ENCODE measurements around the gene CAPN11. TPM values are rescaled to one million over a fixed set of nuclear protein-coding genes. Genes with fewer than 3 reads are reported as not detected.

Gene CAPN11
- polyA plus RNA-seq, 1 donor from 2014 or later = not detected

DNA sequence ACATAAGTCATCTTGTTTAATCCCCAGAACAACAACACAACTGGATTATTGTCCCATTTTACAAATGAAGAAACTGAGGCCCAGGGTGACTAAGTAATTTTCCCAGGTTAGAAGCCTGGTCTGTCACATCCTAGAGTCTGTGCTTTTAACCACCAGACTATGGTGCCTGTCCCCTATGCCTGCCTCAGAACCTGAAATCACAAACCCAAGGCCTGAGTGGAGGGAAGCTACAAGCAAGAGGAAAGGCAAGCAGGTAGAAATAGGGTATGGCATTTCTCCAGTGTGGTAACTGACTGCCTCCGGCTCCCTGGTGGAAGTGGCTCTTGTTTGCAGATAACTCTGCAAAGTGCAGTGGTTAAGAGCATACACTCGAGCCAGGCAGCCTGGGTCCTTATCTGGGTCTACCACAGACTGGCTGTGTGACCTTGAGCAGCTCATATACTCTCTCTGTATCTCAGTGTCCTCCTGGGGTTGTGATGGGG lies 28.7 kb upstream of the CAPN11 start:
- Histone ChIP-seq H3K27me3 (ENCODE audit: insufficient read depth, low read depth, low read length) (no peaks in the 10 kb centered on the region), H3K9me3 (ENCODE audit: low read length) (no peaks in the 10 kb centered on the region), H3K9me2 (ENCODE audit: insufficient read depth, low read length) (no peaks in the 10 kb centered on the region), H4K20me1 (ENCODE audit: insufficient read depth) (no peaks in the 10 kb centered on the region), H3K79me2 (replicated peaks; ENCODE audit: insufficient read depth, low read length) (peaks cover 38% of the 10 kb centered on the region), H3K9ac (ENCODE audit: low read length) (no peak overlapping the region), H3K4me3 (ENCODE audit: low read length) (no peak overlapping the region), H3K4me2 (ENCODE audit: low read length) (no peak overlapping the region), H3K36me3 (ENCODE audit: insufficient read depth, low read length) (no peaks in the 10 kb centered on the region), H2AFZ (ENCODE audit: low read depth, low read length) (no peak overlapping the region), H3F3A (ENCODE audit: insufficient read depth, low read length, poor library complexity, severe bottlenecking) (no peaks in the 10 kb centered on the region), H3K27ac (ENCODE audit: low read length) (no peak overlapping the region)
- no peak for TF ChIP-seq EP300 (conservative IDR thresholded peaks at IDR 0.05; ENCODE audit: poor library complexity, severe bottlenecking)
- TF ChIP-seq SMC3 (conservative IDR thresholded peaks at IDR 0.05; ENCODE audit: poor library complexity) = no peak
- TF ChIP-seq RAD21 (conservative IDR thresholded peaks at IDR 0.05) = no peak
- TF ChIP-seq EZH2 (IDR thresholded peaks at IDR 0.05; ENCODE audit: borderline replicate concordance, insufficient read depth, low read length, poor library complexity, severe bottlenecking) = no peak
- no peak for TF ChIP-seq POLR2AphosphoS5 (IDR thresholded peaks at IDR 0.05)
- TF ChIP-seq, protein P1, sequence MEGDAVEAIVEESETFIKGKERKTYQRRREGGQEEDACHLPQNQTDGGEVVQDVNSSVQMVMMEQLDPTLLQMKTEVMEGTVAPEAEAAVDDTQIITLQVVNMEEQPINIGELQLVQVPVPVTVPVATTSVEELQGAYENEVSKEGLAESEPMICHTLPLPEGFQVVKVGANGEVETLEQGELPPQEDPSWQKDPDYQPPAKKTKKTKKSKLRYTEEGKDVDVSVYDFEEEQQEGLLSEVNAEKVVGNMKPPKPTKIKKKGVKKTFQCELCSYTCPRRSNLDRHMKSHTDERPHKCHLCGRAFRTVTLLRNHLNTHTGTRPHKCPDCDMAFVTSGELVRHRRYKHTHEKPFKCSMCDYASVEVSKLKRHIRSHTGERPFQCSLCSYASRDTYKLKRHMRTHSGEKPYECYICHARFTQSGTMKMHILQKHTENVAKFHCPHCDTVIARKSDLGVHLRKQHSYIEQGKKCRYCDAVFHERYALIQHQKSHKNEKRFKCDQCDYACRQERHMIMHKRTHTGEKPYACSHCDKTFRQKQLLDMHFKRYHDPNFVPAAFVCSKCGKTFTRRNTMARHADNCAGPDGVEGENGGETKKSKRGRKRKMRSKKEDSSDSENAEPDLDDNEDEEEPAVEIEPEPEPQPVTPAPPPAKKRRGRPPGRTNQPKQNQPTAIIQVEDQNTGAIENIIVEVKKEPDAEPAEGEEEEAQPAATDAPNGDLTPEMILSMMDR (IDR thresholded peaks at IDR 0.05; ENCODE audit: poor library complexity, severe bottlenecking) = no peak
- TF ChIP-seq MXI1 (conservative IDR thresholded peaks at IDR 0.05; ENCODE audit: poor library complexity, severe bottlenecking) = no peak
- TF ChIP-seq, protein P2, sequence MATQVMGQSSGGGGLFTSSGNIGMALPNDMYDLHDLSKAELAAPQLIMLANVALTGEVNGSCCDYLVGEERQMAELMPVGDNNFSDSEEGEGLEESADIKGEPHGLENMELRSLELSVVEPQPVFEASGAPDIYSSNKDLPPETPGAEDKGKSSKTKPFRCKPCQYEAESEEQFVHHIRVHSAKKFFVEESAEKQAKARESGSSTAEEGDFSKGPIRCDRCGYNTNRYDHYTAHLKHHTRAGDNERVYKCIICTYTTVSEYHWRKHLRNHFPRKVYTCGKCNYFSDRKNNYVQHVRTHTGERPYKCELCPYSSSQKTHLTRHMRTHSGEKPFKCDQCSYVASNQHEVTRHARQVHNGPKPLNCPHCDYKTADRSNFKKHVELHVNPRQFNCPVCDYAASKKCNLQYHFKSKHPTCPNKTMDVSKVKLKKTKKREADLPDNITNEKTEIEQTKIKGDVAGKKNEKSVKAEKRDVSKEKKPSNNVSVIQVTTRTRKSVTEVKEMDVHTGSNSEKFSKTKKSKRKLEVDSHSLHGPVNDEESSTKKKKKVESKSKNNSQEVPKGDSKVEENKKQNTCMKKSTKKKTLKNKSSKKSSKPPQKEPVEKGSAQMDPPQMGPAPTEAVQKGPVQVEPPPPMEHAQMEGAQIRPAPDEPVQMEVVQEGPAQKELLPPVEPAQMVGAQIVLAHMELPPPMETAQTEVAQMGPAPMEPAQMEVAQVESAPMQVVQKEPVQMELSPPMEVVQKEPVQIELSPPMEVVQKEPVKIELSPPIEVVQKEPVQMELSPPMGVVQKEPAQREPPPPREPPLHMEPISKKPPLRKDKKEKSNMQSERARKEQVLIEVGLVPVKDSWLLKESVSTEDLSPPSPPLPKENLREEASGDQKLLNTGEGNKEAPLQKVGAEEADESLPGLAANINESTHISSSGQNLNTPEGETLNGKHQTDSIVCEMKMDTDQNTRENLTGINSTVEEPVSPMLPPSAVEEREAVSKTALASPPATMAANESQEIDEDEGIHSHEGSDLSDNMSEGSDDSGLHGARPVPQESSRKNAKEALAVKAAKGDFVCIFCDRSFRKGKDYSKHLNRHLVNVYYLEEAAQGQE (IDR thresholded peaks at IDR 0.05; ENCODE audit: borderline replicate concordance) = no peak
- TF ChIP-seq TAF1 (IDR thresholded peaks at IDR 0.05; ENCODE audit: low read depth) = no peak

DNA sequence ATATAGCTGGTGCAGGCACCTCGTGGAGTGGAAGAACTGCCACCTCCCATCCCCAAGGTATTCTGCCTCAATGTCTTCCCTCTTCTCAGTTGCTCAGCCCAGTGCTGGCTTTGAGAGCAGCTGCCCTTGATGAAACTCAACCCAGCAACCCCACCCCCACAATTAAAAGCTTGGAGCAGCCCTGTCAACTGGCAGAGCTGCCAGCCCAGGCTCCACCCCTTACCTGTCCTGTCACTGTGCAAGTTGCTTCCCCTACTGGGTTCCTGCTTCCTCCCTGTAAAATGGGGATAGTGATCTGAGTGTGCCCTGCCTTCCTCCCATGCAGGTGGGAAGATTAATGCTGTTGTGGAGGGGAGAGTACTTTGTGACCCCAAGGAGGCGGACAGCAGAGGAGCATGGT lies 26.7 kb upstream of the CAPN11 start:
- no peaks in the 10 kb centered on the region for H4K20me1 ChIP-seq (ENCODE audit: insufficient read depth)

DNA sequence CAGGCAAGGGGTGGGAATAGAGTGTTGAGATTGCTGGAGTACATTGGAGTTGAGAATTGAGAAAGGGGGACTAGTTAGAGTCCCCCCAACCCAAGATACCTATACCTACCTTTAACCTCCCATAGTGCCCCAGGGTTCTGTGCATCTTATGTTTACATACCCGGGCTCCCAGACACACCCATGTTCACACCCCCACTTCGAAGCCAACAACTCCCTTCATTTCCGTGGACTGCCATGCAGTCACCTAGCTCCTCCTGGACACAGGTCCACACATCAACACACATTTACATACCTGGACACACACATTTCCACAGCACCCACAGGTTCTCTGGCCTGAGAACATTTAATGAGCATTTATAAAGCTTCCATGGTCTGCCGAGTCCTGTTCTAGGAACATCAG lies 26.1 kb upstream of the CAPN11 start:
- no peaks in the 10 kb centered on the region for H3F3A ChIP-seq (ENCODE audit: insufficient read depth, low read length, poor library complexity, severe bottlenecking)
- H2AFZ ChIP-seq (ENCODE audit: low read depth, low read length) = no peak overlapping the region
- H3K27me3 ChIP-seq (ENCODE audit: insufficient read depth, low read depth, low read length) = no peaks in the 10 kb centered on the region
- no peaks in the 10 kb centered on the region for H3K36me3 ChIP-seq (ENCODE audit: insufficient read depth, low read length)
- no peak overlapping the region for H3K4me3 ChIP-seq (ENCODE audit: low read length)
- H3K27ac ChIP-seq (ENCODE audit: low read length) = no peak overlapping the region
- no peaks in the 10 kb centered on the region for H4K20me1 ChIP-seq (ENCODE audit: insufficient read depth)
- no peaks in the 10 kb centered on the region for H3K9me2 ChIP-seq (ENCODE audit: insufficient read depth, low read length)
- H3K9me3 ChIP-seq (ENCODE audit: low read length) = no peaks in the 10 kb centered on the region
- H3K9ac ChIP-seq (ENCODE audit: low read length) = no peak overlapping the region
- TF ChIP-seq EZH2 (IDR thresholded peaks at IDR 0.05; ENCODE audit: borderline replicate concordance, insufficient read depth, low read length, poor library complexity, severe bottlenecking) = no peak
- TF ChIP-seq EP300 (conservative IDR thresholded peaks at IDR 0.05; ENCODE audit: poor library complexity, severe bottlenecking) = no peak
- TF ChIP-seq POLR2AphosphoS5 (IDR thresholded peaks at IDR 0.05) = no peak
- no peak for TF ChIP-seq MXI1 (conservative IDR thresholded peaks at IDR 0.05; ENCODE audit: poor library complexity, severe bottlenecking)
- no peak for TF ChIP-seq SMC3 (conservative IDR thresholded peaks at IDR 0.05; ENCODE audit: poor library complexity)
- H3K79me2 ChIP-seq (replicated peaks; ENCODE audit: insufficient read depth, low read length) = peaks cover 18% of the 10 kb centered on the region
- no peak overlapping the region for H3K4me2 ChIP-seq (ENCODE audit: low read length)

More for the DNA sequence above, 26.7 kb upstream of the CAPN11 start:
- H3K4me2 ChIP-seq (ENCODE audit: low read length) = no peak overlapping the region
- H3K9me2 ChIP-seq (ENCODE audit: insufficient read depth, low read length) = no peaks in the 10 kb centered on the region
- peaks cover 18% of the 10 kb centered on the region for H3K79me2 ChIP-seq (replicated peaks; ENCODE audit: insufficient read depth, low read length)
- H3K9ac ChIP-seq (ENCODE audit: low read length) = no peak overlapping the region
- no peak for TF ChIP-seq EP300 (conservative IDR thresholded peaks at IDR 0.05; ENCODE audit: poor library complexity, severe bottlenecking)
- no peak overlapping the region for H3K4me3 ChIP-seq (ENCODE audit: low read length)
- no peaks in the 10 kb centered on the region for H3F3A ChIP-seq (ENCODE audit: insufficient read depth, low read length, poor library complexity, severe bottlenecking)
- no peaks in the 10 kb centered on the region for H3K36me3 ChIP-seq (ENCODE audit: insufficient read depth, low read length)
- H3K27me3 ChIP-seq (ENCODE audit: insufficient read depth, low read depth, low read length) = no peaks in the 10 kb centered on the region
- no peaks in the 10 kb centered on the region for H3K9me3 ChIP-seq (ENCODE audit: low read length)
- no peak overlapping the region for H3K27ac ChIP-seq (ENCODE audit: low read length)
- no peak overlapping the region for H2AFZ ChIP-seq (ENCODE audit: low read depth, low read length)

All from neural cell (in vitro differentiated cells).